Osteoblast (primary cell): ENCODE measurements around the gene EPS8L1. TPM values are rescaled to one million over a fixed set of nuclear protein-coding genes. Genes with fewer than 3 reads are reported as not detected.

ENCODE experiments used
- DNase-seq: peaks from one replicate; pipeline ENCODE4 v3.0.0; 2011; ENCODE audit warnings: low spot score, mixed read lengths; ENCODE audit not compliant: insufficient read length; ENCODE audit errors: missing footprints
- H2AFZ ChIP-seq: 2 replicates; pipeline ENCODE4 v1.6.0; 2011; ENCODE audit warnings: mild to moderate bottlenecking, low read length
- H3K27ac ChIP-seq: 2 replicates; pipeline ENCODE4 v1.5.1; 2011; ENCODE audit warnings: mild to moderate bottlenecking, low read depth, low read length, moderate library complexity
- H3K27me3 ChIP-seq: 2 replicates; pipeline ENCODE4 v1.6.0; 2012; ENCODE audit warnings: mild to moderate bottlenecking, control low read depth, inconsistent platforms, low read length, moderate library complexity; ENCODE audit not compliant: insufficient read depth
- H3K36me3 ChIP-seq: 2 replicates; pipeline ENCODE4 v1.5.1; 2011; ENCODE audit warnings: mild to moderate bottlenecking, low read length, control low read depth, moderate library complexity; ENCODE audit not compliant: insufficient read depth
- H3K4me1 ChIP-seq: 2 replicates; pipeline ENCODE4 v1.5.1; 2011; ENCODE audit warnings: mild to moderate bottlenecking, low read length, control low read depth, moderate library complexity; ENCODE audit not compliant: insufficient read depth
- H3K4me2 ChIP-seq: 2 replicates; pipeline ENCODE4 v1.6.0; 2011; ENCODE audit warnings: mild to moderate bottlenecking, low read length; ENCODE audit not compliant: insufficient read depth
- H3K4me3 ChIP-seq: fragments of 200-600 bp; sonication (generic); 3 replicates; pipeline ENCODE4 v1.5.1; 2012; ENCODE audit warnings: mild to moderate bottlenecking, low read length, inconsistent platforms; ENCODE audit not compliant: insufficient read depth
- H3K79me2 ChIP-seq: 2 replicates; pipeline ENCODE4 v1.6.0; 2012; ENCODE audit warnings: mild to moderate bottlenecking, low read length, control low read depth, inconsistent platforms; ENCODE audit not compliant: insufficient read depth
- H3K9me3 ChIP-seq: 2 replicates; pipeline ENCODE4 v1.5.1; 2011; ENCODE audit warnings: low read depth, low read length, control low read depth
- H4K20me1 ChIP-seq: 2 replicates; pipeline ENCODE4 v1.6.0; 2012; ENCODE audit warnings: mild to moderate bottlenecking, low read length, control low read depth; ENCODE audit not compliant: insufficient read depth
- total RNA-seq: library from RNA; depleted of rRNA; stranded (reverse); fragments of >200 nt; gene quantifications from 2 replicates; pipeline ENCODE4 v1.2.3, GENCODE V29; 2012
- TF ChIP-seq, protein P1 (sequence below): IDR thresholded peaks from 2 replicates; pipeline ENCODE4 v1.5.1; 2011; ENCODE audit warnings: mild to moderate bottlenecking, low read depth, low read length, moderate library complexity; ENCODE audit errors: extremely low read depth

Gene EPS8L1
- total RNA-seq, 1 donor: 1.1 TPM

DNA sequence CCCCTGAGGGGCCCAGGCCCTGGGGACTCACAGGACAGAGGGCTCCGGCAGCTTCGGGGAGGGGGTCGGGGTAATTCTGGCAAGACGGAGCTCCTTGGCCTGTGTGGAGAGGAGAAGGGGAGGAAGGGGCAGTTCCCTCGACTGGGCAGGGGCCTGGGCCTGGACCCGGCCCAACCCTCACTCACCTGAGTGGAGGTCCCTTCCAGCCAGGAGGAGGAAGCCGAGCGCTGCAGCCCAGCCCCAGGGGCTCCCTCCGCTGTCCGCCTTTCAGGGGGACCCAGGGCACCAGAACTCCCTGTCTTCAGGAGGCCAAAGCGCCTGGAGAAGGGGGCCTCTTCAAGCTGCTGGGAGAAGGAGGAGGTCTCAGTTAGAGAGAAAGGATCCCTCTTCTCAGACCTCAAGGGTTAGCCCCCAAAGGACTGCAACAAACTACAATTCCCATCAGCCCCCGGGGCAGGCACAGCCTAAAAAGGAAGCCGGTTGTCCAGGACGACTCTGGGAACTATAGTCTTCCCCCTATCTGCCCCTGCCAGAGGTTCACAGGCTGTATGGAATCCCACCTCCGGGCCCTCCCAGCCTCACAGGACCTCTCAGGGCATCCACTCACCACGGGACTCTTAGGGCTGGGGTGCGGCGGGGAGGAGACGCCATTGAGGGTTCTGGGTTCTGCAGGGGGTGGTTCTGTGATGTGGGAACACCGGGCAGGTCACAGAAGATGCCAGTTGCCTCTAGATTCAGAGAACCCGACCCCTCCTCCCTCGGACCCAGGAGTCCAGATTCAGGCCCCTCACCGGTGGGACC lies 19.8 kb downstream of the EPS8L1 start:
- H3K36me3 ChIP-seq: peaks cover 19% of the 10 kb centered on the region
- H3K4me2 ChIP-seq: no peak overlapping the region
- H3K27me3 ChIP-seq: no peaks in the 10 kb centered on the region
- peaks cover 17% of the 10 kb centered on the region for H4K20me1 ChIP-seq
- H3K27ac ChIP-seq: no peak overlapping the region
- no peak overlapping the region for H3K4me3 ChIP-seq
- H3K9me3 ChIP-seq: no peaks in the 10 kb centered on the region
- no peak overlapping the region for H2AFZ ChIP-seq
- peaks cover 10% of the 10 kb centered on the region for H3K79me2 ChIP-seq
- TF ChIP-seq, protein P1, sequence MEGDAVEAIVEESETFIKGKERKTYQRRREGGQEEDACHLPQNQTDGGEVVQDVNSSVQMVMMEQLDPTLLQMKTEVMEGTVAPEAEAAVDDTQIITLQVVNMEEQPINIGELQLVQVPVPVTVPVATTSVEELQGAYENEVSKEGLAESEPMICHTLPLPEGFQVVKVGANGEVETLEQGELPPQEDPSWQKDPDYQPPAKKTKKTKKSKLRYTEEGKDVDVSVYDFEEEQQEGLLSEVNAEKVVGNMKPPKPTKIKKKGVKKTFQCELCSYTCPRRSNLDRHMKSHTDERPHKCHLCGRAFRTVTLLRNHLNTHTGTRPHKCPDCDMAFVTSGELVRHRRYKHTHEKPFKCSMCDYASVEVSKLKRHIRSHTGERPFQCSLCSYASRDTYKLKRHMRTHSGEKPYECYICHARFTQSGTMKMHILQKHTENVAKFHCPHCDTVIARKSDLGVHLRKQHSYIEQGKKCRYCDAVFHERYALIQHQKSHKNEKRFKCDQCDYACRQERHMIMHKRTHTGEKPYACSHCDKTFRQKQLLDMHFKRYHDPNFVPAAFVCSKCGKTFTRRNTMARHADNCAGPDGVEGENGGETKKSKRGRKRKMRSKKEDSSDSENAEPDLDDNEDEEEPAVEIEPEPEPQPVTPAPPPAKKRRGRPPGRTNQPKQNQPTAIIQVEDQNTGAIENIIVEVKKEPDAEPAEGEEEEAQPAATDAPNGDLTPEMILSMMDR: no peak
- peak; percentile 88 for DNase-seq
- H3K4me1 ChIP-seq: no peaks in the 10 kb centered on the region

DNA sequence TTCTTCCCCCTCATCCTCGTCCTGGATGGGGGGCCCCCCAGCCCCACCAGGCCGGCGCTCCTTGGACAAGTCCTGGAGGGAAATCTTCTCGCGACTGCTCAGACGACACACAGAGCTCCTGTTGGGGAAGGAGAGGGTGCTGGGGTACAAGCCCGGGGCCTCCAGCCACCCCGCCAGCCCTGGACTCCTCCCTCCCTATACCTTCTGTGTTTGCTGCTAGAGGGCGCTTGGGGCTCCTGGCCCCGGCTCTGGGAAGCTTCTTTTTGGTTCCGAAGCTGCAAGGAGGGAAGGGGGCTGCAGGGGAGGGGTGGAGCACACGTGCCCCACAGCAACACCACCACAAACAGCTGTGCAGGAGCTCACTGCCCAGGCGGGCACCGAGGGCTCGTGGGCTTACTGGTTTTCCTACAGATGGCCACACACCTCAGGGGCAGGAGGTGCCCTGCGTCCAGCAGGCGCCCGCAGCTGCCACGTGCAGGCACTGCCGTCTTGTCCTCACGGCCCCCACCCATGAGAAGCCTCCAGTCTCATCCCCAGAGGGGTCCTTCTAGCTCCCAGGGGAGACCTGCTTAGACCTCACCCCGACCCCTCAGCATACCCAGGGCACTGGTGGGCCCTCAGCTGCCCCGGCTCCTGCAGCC lies 20.5 kb downstream of the EPS8L1 start:
- TF ChIP-seq, protein P1: no peak
- no peak overlapping the region for H3K4me2 ChIP-seq
- no peaks in the 10 kb centered on the region for H3K9me3 ChIP-seq
- H4K20me1 ChIP-seq: peaks cover 13% of the 10 kb centered on the region
- no peaks in the 10 kb centered on the region for H3K27me3 ChIP-seq
- peaks cover 20% of the 10 kb centered on the region for H3K36me3 ChIP-seq
- no peak overlapping the region for H3K27ac ChIP-seq
- H3K79me2 ChIP-seq: peaks cover 10% of the 10 kb centered on the region
- DNase-seq: peak; percentile 89
- no peaks in the 10 kb centered on the region for H3K4me1 ChIP-seq
- no peak overlapping the region for H3K4me3 ChIP-seq
- no peak overlapping the region for H2AFZ ChIP-seq

DNA sequence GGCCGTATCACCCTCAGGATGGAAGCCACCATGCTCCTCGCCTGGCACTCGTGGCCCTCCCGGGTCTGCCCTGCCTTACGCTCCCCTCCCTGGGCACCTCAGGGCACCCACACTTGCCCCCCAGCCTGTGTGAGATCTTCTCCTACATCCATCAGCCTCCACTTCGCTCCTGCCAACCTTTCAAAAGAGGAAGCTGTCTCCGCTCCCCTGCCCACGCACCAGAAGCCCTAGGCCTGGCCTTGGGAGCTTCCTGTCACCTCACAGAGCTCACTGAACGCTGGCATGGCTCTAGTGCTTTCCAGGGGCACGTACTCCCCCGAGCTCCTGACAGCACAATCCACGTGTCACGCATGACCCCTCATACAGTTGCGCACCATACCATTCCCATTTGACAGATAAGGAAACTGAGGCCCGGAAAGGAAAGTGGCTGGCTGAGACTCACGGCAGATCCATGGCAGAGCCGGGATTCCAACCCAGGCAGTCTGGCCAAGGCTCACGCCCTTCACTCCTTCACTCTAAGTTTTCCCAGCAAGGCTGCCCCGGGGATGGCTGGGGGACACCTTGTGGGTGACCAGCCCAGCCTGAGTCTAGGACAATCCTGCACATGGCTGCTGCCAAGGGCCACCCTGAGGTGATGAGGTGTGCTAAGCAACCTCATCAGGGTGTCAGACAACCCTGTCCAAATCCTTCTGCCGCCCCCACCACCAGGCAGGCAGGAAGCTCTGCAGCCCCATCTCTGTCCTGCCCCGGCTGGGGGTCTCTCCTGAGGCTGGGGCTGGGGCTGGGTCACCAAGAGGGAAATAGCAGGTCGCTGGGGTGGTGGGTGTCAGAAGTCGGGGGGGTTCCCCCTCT lies 22.4 kb downstream of the EPS8L1 start:
- H3K79me2 ChIP-seq: peaks cover 17% of the 10 kb centered on the region
- no peak overlapping the region for H2AFZ ChIP-seq
- H4K20me1 ChIP-seq: peaks cover 13% of the 10 kb centered on the region
- H3K4me3 ChIP-seq: no peak overlapping the region
- TF ChIP-seq, protein P1: no peak
- H3K27ac ChIP-seq: no peak overlapping the region
- no peak overlapping the region for H3K4me2 ChIP-seq
- no peaks in the 10 kb centered on the region for H3K27me3 ChIP-seq
- peaks cover 38% of the 10 kb centered on the region for H3K36me3 ChIP-seq
- DNase-seq: peak; percentile 78
- H3K4me1 ChIP-seq: no peaks in the 10 kb centered on the region
- peaks cover 2% of the 10 kb centered on the region for H3K9me3 ChIP-seq
